Measurements from ENCODE around the gene XPA.

XPA gene

DNA sequence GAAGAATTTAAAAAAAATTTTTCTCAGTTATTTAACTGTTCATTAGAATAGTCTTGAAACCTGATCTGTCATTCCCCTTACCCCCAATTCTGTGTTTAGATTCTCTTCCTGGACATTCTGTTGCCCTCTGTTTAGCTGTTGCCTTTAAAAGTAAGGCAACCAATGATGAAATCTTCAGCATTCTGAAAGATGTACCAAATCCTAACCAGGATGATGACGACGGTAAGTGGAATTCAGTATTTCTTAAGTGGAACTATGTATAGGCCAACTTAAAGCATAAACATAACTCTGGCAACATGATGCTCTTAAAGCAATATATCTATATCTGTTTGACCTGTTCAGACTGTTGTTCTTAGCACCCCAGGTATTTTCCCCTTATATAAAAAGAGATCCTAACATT is 36.3 kb downstream of the XPA start:
- TF ChIP-seq ZFP30 (CRISPR knock-in tag; IDR thresholded peaks at IDR 0.05) (no peak), RARB (CRISPR knock-in tag; IDR thresholded peaks at IDR 0.05) (no peak), TCF4 (CRISPR knock-in tag; IDR thresholded peaks at IDR 0.05; ENCODE audit: borderline replicate concordance) (no peak), ARNTL (CRISPR knock-in tag; IDR thresholded peaks at IDR 0.05; ENCODE audit: borderline replicate concordance, low read depth) (no peak), PPARA (CRISPR knock-in tag; IDR thresholded peaks at IDR 0.05; ENCODE audit: borderline replicate concordance) (no peak), ZFP3 (CRISPR knock-in tag; IDR thresholded peaks at IDR 0.05) (no peak), ZNF8 (CRISPR knock-in tag; IDR thresholded peaks at IDR 0.05) (no peak), OSR1 (CRISPR knock-in tag; IDR thresholded peaks at IDR 0.05) (no peak), CSDC2 (CRISPR knock-in tag; IDR thresholded peaks at IDR 0.05) (no peak), TOX (CRISPR knock-in tag; IDR thresholded peaks at IDR 0.05; ENCODE audit: borderline replicate concordance) (no peak), ZNF565 (CRISPR knock-in tag; conservative IDR thresholded peaks at IDR 0.05; ENCODE audit: low read depth) (no peak), SNAI2 (CRISPR knock-in tag; IDR thresholded peaks at IDR 0.05) (no peak)
- TF ChIP-seq, protein P1, sequence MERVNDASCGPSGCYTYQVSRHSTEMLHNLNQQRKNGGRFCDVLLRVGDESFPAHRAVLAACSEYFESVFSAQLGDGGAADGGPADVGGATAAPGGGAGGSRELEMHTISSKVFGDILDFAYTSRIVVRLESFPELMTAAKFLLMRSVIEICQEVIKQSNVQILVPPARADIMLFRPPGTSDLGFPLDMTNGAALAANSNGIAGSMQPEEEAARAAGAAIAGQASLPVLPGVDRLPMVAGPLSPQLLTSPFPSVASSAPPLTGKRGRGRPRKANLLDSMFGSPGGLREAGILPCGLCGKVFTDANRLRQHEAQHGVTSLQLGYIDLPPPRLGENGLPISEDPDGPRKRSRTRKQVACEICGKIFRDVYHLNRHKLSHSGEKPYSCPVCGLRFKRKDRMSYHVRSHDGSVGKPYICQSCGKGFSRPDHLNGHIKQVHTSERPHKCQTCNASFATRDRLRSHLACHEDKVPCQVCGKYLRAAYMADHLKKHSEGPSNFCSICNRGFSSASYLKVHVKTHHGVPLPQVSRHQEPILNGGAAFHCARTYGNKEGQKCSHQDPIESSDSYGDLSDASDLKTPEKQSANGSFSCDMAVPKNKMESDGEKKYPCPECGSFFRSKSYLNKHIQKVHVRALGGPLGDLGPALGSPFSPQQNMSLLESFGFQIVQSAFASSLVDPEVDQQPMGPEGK (CRISPR knock-in tag; IDR thresholded peaks at IDR 0.05; ENCODE audit: borderline replicate concordance), result no peak
- TF ChIP-seq, protein P2, sequence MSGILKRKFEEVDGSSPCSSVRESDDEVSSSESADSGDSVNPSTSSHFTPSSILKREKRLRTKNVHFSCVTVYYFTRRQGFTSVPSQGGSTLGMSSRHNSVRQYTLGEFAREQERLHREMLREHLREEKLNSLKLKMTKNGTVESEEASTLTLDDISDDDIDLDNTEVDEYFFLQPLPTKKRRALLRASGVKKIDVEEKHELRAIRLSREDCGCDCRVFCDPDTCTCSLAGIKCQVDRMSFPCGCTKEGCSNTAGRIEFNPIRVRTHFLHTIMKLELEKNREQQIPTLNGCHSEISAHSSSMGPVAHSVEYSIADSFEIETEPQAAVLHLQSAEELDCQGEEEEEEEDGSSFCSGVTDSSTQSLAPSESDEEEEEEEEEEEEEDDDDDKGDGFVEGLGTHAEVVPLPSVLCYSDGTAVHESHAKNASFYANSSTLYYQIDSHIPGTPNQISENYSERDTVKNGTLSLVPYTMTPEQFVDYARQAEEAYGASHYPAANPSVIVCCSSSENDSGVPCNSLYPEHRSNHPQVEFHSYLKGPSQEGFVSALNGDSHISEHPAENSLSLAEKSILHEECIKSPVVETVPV (CRISPR knock-in tag; IDR thresholded peaks at IDR 0.05), result no peak
- TF ChIP-seq, protein P3, sequence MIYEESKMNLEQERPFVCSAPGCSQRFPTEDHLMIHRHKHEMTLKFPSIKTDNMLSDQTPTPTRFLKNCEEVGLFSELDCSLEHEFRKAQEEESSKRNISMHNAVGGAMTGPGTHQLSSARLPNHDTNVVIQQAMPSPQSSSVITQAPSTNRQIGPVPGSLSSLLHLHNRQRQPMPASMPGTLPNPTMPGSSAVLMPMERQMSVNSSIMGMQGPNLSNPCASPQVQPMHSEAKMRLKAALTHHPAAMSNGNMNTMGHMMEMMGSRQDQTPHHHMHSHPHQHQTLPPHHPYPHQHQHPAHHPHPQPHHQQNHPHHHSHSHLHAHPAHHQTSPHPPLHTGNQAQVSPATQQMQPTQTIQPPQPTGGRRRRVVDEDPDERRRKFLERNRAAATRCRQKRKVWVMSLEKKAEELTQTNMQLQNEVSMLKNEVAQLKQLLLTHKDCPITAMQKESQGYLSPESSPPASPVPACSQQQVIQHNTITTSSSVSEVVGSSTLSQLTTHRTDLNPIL (CRISPR knock-in tag; IDR thresholded peaks at IDR 0.05; ENCODE audit: low read depth), result no peak
- TF ChIP-seq, protein P4, sequence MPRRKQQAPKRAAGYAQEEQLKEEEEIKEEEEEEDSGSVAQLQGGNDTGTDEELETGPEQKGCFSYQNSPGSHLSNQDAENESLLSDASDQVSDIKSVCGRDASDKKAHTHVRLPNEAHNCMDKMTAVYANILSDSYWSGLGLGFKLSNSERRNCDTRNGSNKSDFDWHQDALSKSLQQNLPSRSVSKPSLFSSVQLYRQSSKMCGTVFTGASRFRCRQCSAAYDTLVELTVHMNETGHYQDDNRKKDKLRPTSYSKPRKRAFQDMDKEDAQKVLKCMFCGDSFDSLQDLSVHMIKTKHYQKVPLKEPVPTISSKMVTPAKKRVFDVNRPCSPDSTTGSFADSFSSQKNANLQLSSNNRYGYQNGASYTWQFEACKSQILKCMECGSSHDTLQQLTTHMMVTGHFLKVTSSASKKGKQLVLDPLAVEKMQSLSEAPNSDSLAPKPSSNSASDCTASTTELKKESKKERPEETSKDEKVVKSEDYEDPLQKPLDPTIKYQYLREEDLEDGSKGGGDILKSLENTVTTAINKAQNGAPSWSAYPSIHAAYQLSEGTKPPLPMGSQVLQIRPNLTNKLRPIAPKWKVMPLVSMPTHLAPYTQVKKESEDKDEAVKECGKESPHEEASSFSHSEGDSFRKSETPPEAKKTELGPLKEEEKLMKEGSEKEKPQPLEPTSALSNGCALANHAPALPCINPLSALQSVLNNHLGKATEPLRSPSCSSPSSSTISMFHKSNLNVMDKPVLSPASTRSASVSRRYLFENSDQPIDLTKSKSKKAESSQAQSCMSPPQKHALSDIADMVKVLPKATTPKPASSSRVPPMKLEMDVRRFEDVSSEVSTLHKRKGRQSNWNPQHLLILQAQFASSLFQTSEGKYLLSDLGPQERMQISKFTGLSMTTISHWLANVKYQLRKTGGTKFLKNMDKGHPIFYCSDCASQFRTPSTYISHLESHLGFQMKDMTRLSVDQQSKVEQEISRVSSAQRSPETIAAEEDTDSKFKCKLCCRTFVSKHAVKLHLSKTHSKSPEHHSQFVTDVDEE (CRISPR knock-in tag; IDR thresholded peaks at IDR 0.05), result no peak
- TF ChIP-seq, protein P5, sequence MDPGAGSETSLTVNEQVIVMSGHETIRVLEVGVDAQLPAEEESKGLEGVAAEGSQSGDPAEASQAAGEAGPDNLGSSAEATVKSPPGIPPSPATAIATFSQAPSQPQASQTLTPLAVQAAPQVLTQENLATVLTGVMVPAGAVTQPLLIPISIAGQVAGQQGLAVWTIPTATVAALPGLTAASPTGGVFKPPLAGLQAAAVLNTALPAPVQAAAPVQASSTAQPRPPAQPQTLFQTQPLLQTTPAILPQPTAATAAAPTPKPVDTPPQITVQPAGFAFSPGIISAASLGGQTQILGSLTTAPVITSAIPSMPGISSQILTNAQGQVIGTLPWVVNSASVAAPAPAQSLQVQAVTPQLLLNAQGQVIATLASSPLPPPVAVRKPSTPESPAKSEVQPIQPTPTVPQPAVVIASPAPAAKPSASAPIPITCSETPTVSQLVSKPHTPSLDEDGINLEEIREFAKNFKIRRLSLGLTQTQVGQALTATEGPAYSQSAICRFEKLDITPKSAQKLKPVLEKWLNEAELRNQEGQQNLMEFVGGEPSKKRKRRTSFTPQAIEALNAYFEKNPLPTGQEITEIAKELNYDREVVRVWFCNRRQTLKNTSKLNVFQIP (CRISPR knock-in tag; IDR thresholded peaks at IDR 0.05; ENCODE audit: borderline replicate concordance, low read depth), result no peak
- ATAC-seq, result no peak

DNA sequence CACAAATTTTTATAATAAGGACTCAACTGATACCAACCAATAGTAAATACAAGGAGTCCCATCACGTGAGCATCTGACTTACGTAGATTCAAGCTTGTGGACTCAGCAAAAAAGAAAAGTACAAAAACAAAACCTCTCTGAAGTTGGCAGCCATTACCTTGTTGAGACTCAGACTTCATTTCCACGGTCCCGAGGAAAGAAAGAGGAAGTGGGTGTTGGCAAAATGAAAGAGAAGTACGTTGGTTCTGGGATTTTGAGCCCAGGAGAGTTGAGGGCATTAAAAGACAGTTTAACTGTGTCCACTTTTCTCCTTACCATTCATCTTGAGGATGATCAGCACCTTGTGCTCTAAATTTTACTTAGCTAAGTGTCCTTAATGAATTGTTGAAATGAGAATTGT is 36.8 kb downstream of the XPA start:
- ATAC-seq, result no peak
- TF ChIP-seq TCF4 (CRISPR knock-in tag; IDR thresholded peaks at IDR 0.05; ENCODE audit: borderline replicate concordance) (no peak), ZFP3 (CRISPR knock-in tag; IDR thresholded peaks at IDR 0.05) (no peak), ISL1 (CRISPR knock-in tag; IDR thresholded peaks at IDR 0.05) (no peak), ZNF8 (CRISPR knock-in tag; IDR thresholded peaks at IDR 0.05) (no peak), ZNF565 (CRISPR knock-in tag; conservative IDR thresholded peaks at IDR 0.05; ENCODE audit: low read depth) (no peak), ESRRG (CRISPR knock-in tag; IDR thresholded peaks at IDR 0.05) (no peak), CSDC2 (CRISPR knock-in tag; IDR thresholded peaks at IDR 0.05) (no peak), GLIS3 (CRISPR knock-in tag; IDR thresholded peaks at IDR 0.05) (no peak), ARNTL (CRISPR knock-in tag; IDR thresholded peaks at IDR 0.05; ENCODE audit: borderline replicate concordance, low read depth) (no peak), TOX (CRISPR knock-in tag; IDR thresholded peaks at IDR 0.05; ENCODE audit: borderline replicate concordance) (no peak), OSR1 (CRISPR knock-in tag; IDR thresholded peaks at IDR 0.05) (no peak), BACH2 (CRISPR knock-in tag; IDR thresholded peaks at IDR 0.05; ENCODE audit: borderline replicate concordance) (no peak)
- TF ChIP-seq, protein P4 (CRISPR knock-in tag; IDR thresholded peaks at IDR 0.05), result no peak
- TF ChIP-seq, protein P2 (CRISPR knock-in tag; IDR thresholded peaks at IDR 0.05), result no peak
- TF ChIP-seq, protein P5 (CRISPR knock-in tag; IDR thresholded peaks at IDR 0.05; ENCODE audit: borderline replicate concordance, low read depth), result no peak

Measured in SK-N-SH treated with all-trans-retinoic acid at 6 μM for 48 hours (cell line).